Central memory CD8-positive, alpha-beta T cell (primary cell): ENCODE data around the gene BIVM.

Experiments
- ATAC-seq: fragments of 150-1000 bp; cut with Tn5 transposase; replicated peaks from 2 replicates; pipeline ENCODE4 v1.10.0; 2022; ENCODE audit warnings: mild to moderate bottlenecking, moderate FRiP score, moderate number of reproducible peaks; ENCODE audit not compliant: poor library complexity, severe bottlenecking; ENCODE audit errors: extremely low read depth
- DNase-seq, 2 donors: peaks; one replicate each; pipeline ENCODE4 v3.0.0; 2021; ENCODE audit warnings: low spot score in 2 of 2
- H3K27ac Mint-ChIP-seq: one replicate; pipeline ENCODE4 v1.8.0; 2022; ENCODE audit warnings: low read depth, mild to moderate bottlenecking, moderate library complexity, mixed read lengths
- H3K27me3 Mint-ChIP-seq: one replicate; pipeline ENCODE4 v1.8.0; 2022; ENCODE audit warnings: mixed read lengths
- H3K36me3 Mint-ChIP-seq: one replicate; pipeline ENCODE4 v1.8.0; 2022; ENCODE audit warnings: mild to moderate bottlenecking, moderate library complexity, mixed read lengths; ENCODE audit not compliant: insufficient read depth
- H3K4me1 Mint-ChIP-seq: one replicate; pipeline ENCODE4 v1.8.0; 2022; ENCODE audit warnings: mixed read lengths
- H3K4me3 Mint-ChIP-seq: one replicate; pipeline ENCODE4 v1.8.0; 2022; ENCODE audit warnings: mild to moderate bottlenecking, moderate library complexity, mixed read lengths
- H3K9me3 Mint-ChIP-seq: one replicate; pipeline ENCODE4 v1.8.0; 2022; ENCODE audit warnings: mixed read lengths

The BIVM gene

GRCh38 chr13:102879793-102880499, 81.0 kb downstream of the BIVM start:
- no peak for ATAC-seq
- no peaks in the 10 kb centered on the region for H3K9me3 Mint-ChIP-seq

GRCh38 chr13:102881819-102882686, 83.1 kb downstream of the BIVM start:
- ATAC-seq (no peak), DNase-seq (no peak)
- peaks cover 12% of the 10 kb centered on the region for H3K36me3 Mint-ChIP-seq
- no peaks in the 10 kb centered on the region for H3K4me1 Mint-ChIP-seq
- no peaks in the 10 kb centered on the region for H3K9me3 Mint-ChIP-seq
- no peaks in the 10 kb centered on the region for H3K27me3 Mint-ChIP-seq
- no peak overlapping the region for H3K27ac Mint-ChIP-seq
- H3K4me3 Mint-ChIP-seq: no peak overlapping the region

More at GRCh38 chr13:102879793-102880499, 81.0 kb downstream of the BIVM start:
- no peak overlapping the region for H3K4me3 Mint-ChIP-seq
- peaks cover 33% of the 10 kb centered on the region for H3K36me3 Mint-ChIP-seq
- DNase-seq: no peak
- H3K27me3 Mint-ChIP-seq: no peaks in the 10 kb centered on the region
- H3K4me1 Mint-ChIP-seq: no peaks in the 10 kb centered on the region
- H3K27ac Mint-ChIP-seq: no peak overlapping the region
